Measurements from ENCODE around the gene ANKRD23.
"Not testable (repeated sequence)": the region's sequence is repeated elsewhere in the genome, so short reads cannot be mapped to it uniquely, and the experiment has no call there.

ANKRD23 gene

GRCh38 chr2:96863056-96863455, 19.2 kb upstream of the ANKRD23 start:
- DNase-seq; H3K4ac ChIP-seq (ENCODE audit: low read depth, low read length); H3K27me3 ChIP-seq (ENCODE audit: insufficient read depth, low read length); H2BK5ac ChIP-seq (ENCODE audit: low read depth, low read length, poor library complexity); H3K23ac ChIP-seq (ENCODE audit: low read length); H3K18ac ChIP-seq (ENCODE audit: low read length); H4K12ac ChIP-seq (ENCODE audit: low read depth, low read length); H2BK12ac ChIP-seq (ENCODE audit: low read length); H3K79me1 ChIP-seq (ENCODE audit: low read length); H3K4me2 ChIP-seq (ENCODE audit: low read length); H2AFZ ChIP-seq (ENCODE audit: insufficient read depth, low read length, poor library complexity); H3K27ac ChIP-seq (ENCODE audit: low read depth, low read length); H4K91ac ChIP-seq (ENCODE audit: low read depth, low read length); H3K9me3 ChIP-seq (ENCODE audit: insufficient read depth, low read depth, low read length); H3K4me3 ChIP-seq (ENCODE audit: low read depth, low read length); H2AK5ac ChIP-seq (ENCODE audit: low read length); H3K14ac ChIP-seq (ENCODE audit: low read length); H3K9ac ChIP-seq (ENCODE audit: low read length); H2BK120ac ChIP-seq (ENCODE audit: insufficient read depth, low read length, poor library complexity); H4K8ac ChIP-seq (ENCODE audit: low read depth, low read length): not testable (repeated sequence)
- Histone ChIP-seq H3K79me2 (ENCODE audit: control insufficient read depth, insufficient read depth, low read length, poor library complexity) (peaks cover 23% of the 10 kb centered on the region), H3K36me3 (ENCODE audit: control insufficient read depth in 1 of 2, insufficient read depth in 2 of 2, low read length in 2 of 2) (peaks cover 77% of the 10 kb centered on the region in 2 experiments), H3K4me1 (ENCODE audit: control insufficient read depth in 1 of 2, insufficient read depth in 2 of 2, low read length in 2 of 2) (peaks cover 17 to 26% of the 10 kb centered on the region in 2 experiments)
- WGBS (ENCODE audit: extremely low coverage, insufficient coverage, insufficient read length), result no CpG with 5 or more reads among the region's 4 CpGs

- H3K9me3 ChIP-seq (ENCODE audit: insufficient read depth, low read depth, low read length), result no peaks in the 10 kb centered on the region
- H3K4me3 ChIP-seq (ENCODE audit: low read depth, low read length), result no peak overlapping the region
- no peak overlapping the region for H3K9ac ChIP-seq (ENCODE audit: low read length)
- no peak overlapping the region for H2BK12ac ChIP-seq (ENCODE audit: low read length)
- peaks cover 6% of the 10 kb centered on the region for H3K79me1 ChIP-seq (ENCODE audit: low read length)
- H4K91ac ChIP-seq (ENCODE audit: low read depth, low read length), result no peak overlapping the region
- H3K14ac ChIP-seq (ENCODE audit: low read length), result no peak overlapping the region
- no peak overlapping the region for H3K23ac ChIP-seq (ENCODE audit: low read length)
- no peak overlapping the region for H3K27ac ChIP-seq (ENCODE audit: low read depth, low read length)
- peaks cover 11 to 17% of the 10 kb centered on the region in 2 experiments for H3K4me1 ChIP-seq (ENCODE audit: control insufficient read depth in 1 of 2, insufficient read depth in 2 of 2, low read length in 2 of 2)
- H3K4ac ChIP-seq (ENCODE audit: low read depth, low read length), result no peak overlapping the region
- H2BK5ac ChIP-seq (ENCODE audit: low read depth, low read length, poor library complexity), result no peak overlapping the region
- no peak overlapping the region for H2AK5ac ChIP-seq (ENCODE audit: low read length)
- no peak overlapping the region for H2BK120ac ChIP-seq (ENCODE audit: insufficient read depth, low read length, poor library complexity)
- H3K18ac ChIP-seq (ENCODE audit: low read length), result no peak overlapping the region
- no peaks in the 10 kb centered on the region for H3K27me3 ChIP-seq (ENCODE audit: insufficient read depth, low read length)
- WGBS (ENCODE audit: extremely low coverage, insufficient coverage, insufficient read length), result no CpG with 5 or more reads among the region's 17 CpGs
- no peak overlapping the region for H4K12ac ChIP-seq (ENCODE audit: low read depth, low read length)
- H4K8ac ChIP-seq (ENCODE audit: low read depth, low read length), result no peak overlapping the region
- H3K4me2 ChIP-seq (ENCODE audit: low read length), result no peak overlapping the region
- no peak overlapping the region for H2AFZ ChIP-seq (ENCODE audit: insufficient read depth, low read length, poor library complexity)
- no peak for DNase-seq
- peaks cover 8% of the 10 kb centered on the region for H3K79me2 ChIP-seq (ENCODE audit: control insufficient read depth, insufficient read depth, low read length, poor library complexity)
- peaks cover 57 to 60% of the 10 kb centered on the region in 2 experiments for H3K36me3 ChIP-seq (ENCODE audit: control insufficient read depth in 1 of 2, insufficient read depth in 2 of 2, low read length in 2 of 2)
Measured at GRCh38 chr2:96861074-96861473, 17.3 kb upstream of the ANKRD23 start.

- Histone ChIP-seq H4K91ac (ENCODE audit: low read depth, low read length) (no peak overlapping the region), H3K4me3 (ENCODE audit: low read depth, low read length) (no peak overlapping the region), H2BK12ac (ENCODE audit: low read length) (no peak overlapping the region), H3K18ac (ENCODE audit: low read length) (peak overlapping the region; percentile 16), H4K8ac (ENCODE audit: low read depth, low read length) (no peak overlapping the region), H2AK5ac (ENCODE audit: low read length) (no peak overlapping the region), H3K14ac (ENCODE audit: low read length) (no peak overlapping the region), H4K12ac (ENCODE audit: low read depth, low read length) (no peak overlapping the region), H3K36me3 (ENCODE audit: control insufficient read depth in 1 of 2, insufficient read depth in 2 of 2, low read length in 2 of 2) (peaks cover 49 to 53% of the 10 kb centered on the region in 2 experiments), H2AFZ (ENCODE audit: insufficient read depth, low read length, poor library complexity) (no peak overlapping the region), H2BK120ac (ENCODE audit: insufficient read depth, low read length, poor library complexity) (no peak overlapping the region), H3K23ac (ENCODE audit: low read length) (no peak overlapping the region), H3K4me1 (ENCODE audit: control insufficient read depth in 1 of 2, insufficient read depth in 2 of 2, low read length in 2 of 2) (peaks cover 8 to 17% of the 10 kb centered on the region in 2 experiments), H3K9me3 (ENCODE audit: insufficient read depth, low read depth, low read length) (no peaks in the 10 kb centered on the region), H3K4ac (ENCODE audit: low read depth, low read length) (no peak overlapping the region), H3K27me3 (ENCODE audit: insufficient read depth, low read length) (no peaks in the 10 kb centered on the region), H3K79me1 (ENCODE audit: low read length) (peaks cover 6% of the 10 kb centered on the region), H3K79me2 (ENCODE audit: control insufficient read depth, insufficient read depth, low read length, poor library complexity) (peaks cover 5% of the 10 kb centered on the region), H3K9ac (ENCODE audit: low read length) (no peak overlapping the region), H3K27ac (ENCODE audit: low read depth, low read length) (no peak overlapping the region), H2BK5ac (ENCODE audit: low read depth, low read length, poor library complexity) (no peak overlapping the region), H3K4me2 (ENCODE audit: low read length) (no peak overlapping the region)
- no CpG with 5 or more reads among the region's 38 CpGs for WGBS (ENCODE audit: extremely low coverage, insufficient coverage, insufficient read length)
- peak in 1 of 2 donors; percentile 29 for DNase-seq
Measured at GRCh38 chr2:96860065-96861029, 16.5 kb upstream of the ANKRD23 start.

- H3K18ac ChIP-seq (ENCODE audit: low read length), result no peak overlapping the region
- H4K12ac ChIP-seq (ENCODE audit: low read depth, low read length), result no peak overlapping the region
- peaks cover 6% of the 10 kb centered on the region for H3K79me1 ChIP-seq (ENCODE audit: low read length)
- no peak for DNase-seq
- H3K4me3 ChIP-seq (ENCODE audit: low read depth, low read length), result no peak overlapping the region
- peaks cover 8 to 17% of the 10 kb centered on the region in 2 experiments for H3K4me1 ChIP-seq (ENCODE audit: control insufficient read depth in 1 of 2, insufficient read depth in 2 of 2, low read length in 2 of 2)
- H3K4me2 ChIP-seq (ENCODE audit: low read length), result no peak overlapping the region
- no peak overlapping the region for H3K14ac ChIP-seq (ENCODE audit: low read length)
- no peak overlapping the region for H3K4ac ChIP-seq (ENCODE audit: low read depth, low read length)
- H2AFZ ChIP-seq (ENCODE audit: insufficient read depth, low read length, poor library complexity), result no peak overlapping the region
- H2AK5ac ChIP-seq (ENCODE audit: low read length), result no peak overlapping the region
- H3K9ac ChIP-seq (ENCODE audit: low read length), result no peak overlapping the region
- no peaks in the 10 kb centered on the region for H3K9me3 ChIP-seq (ENCODE audit: insufficient read depth, low read depth, low read length)
- no peaks in the 10 kb centered on the region for H3K27me3 ChIP-seq (ENCODE audit: insufficient read depth, low read length)
- H3K36me3 ChIP-seq (ENCODE audit: control insufficient read depth in 1 of 2, insufficient read depth in 2 of 2, low read length in 2 of 2), result peaks cover 43 to 46% of the 10 kb centered on the region in 2 experiments
- 100% methylated on average over 3 of the region's 4 CpGs for whole genome bisulfite sequencing (ENCODE audit: extremely low coverage, insufficient coverage, insufficient read length)
- peaks cover 5% of the 10 kb centered on the region for H3K79me2 ChIP-seq (ENCODE audit: control insufficient read depth, insufficient read depth, low read length, poor library complexity)
- H2BK12ac ChIP-seq (ENCODE audit: low read length), result no peak overlapping the region
- H3K23ac ChIP-seq (ENCODE audit: low read length), result no peak overlapping the region
- H4K8ac ChIP-seq (ENCODE audit: low read depth, low read length), result no peak overlapping the region
- no peak overlapping the region for H4K91ac ChIP-seq (ENCODE audit: low read depth, low read length)
- H2BK120ac ChIP-seq (ENCODE audit: insufficient read depth, low read length, poor library complexity), result no peak overlapping the region
- peak overlapping the region; percentile 79 for H3K27ac ChIP-seq (ENCODE audit: low read depth, low read length)
- no peak overlapping the region for H2BK5ac ChIP-seq (ENCODE audit: low read depth, low read length, poor library complexity)
Measured at GRCh38 chr2:96859681-96860064, 15.9 kb upstream of the ANKRD23 start.

Measured in trophoblast cell (in vitro differentiated cells and primary cell).